OCI-LY3 (cell line): ENCODE data around the gene DNMT3A.

Source experiments
- EZH2phosphoT487 ChIP-seq: fragments of 200-600 bp; shearing (Covaris generic); IDR thresholded peaks from 2 replicates; pipeline ENCODE4 v1.6.1; 2018; ENCODE audit warnings: antibody characterized with exemption, mixed run types, low read depth
- TF ChIP-seq, protein P1 (sequence below): fragments of 200-600, 300-600 bp; sonication (generic); IDR thresholded peaks from 2 replicates; pipeline ENCODE4 v1.5.1; 2014; ENCODE audit warnings: antibody characterized with exemption, low read length, low read depth

DNA sequence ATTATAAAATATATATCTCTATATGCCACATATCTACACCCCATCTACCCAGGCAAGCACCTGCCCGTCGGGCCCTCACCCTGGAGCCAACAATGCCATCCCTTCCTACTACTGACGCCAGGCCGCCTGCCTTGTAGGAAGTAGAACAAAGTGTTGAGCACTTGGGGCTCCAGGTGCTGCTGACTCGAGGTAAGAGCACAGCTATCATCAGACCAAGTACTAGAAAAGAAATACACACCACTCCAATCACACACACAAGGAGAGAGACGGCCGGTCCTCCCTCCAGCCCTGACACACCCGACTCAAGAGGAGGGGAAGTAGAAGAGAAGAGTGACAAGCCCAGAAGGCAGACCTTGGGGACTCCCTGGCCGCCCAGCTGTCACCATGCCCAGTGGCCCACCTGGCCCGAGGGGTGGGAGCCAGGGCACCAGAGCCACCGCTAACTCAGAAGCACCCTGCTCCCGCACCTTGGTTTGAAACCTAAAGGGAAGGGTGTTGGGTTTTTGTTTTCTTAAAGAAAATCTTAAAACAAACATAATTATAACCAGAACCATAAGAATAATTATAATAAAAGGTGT is 109.4 kb downstream of the DNMT3A start:
- TF ChIP-seq, protein P1, sequence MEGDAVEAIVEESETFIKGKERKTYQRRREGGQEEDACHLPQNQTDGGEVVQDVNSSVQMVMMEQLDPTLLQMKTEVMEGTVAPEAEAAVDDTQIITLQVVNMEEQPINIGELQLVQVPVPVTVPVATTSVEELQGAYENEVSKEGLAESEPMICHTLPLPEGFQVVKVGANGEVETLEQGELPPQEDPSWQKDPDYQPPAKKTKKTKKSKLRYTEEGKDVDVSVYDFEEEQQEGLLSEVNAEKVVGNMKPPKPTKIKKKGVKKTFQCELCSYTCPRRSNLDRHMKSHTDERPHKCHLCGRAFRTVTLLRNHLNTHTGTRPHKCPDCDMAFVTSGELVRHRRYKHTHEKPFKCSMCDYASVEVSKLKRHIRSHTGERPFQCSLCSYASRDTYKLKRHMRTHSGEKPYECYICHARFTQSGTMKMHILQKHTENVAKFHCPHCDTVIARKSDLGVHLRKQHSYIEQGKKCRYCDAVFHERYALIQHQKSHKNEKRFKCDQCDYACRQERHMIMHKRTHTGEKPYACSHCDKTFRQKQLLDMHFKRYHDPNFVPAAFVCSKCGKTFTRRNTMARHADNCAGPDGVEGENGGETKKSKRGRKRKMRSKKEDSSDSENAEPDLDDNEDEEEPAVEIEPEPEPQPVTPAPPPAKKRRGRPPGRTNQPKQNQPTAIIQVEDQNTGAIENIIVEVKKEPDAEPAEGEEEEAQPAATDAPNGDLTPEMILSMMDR, result no peak
- TF ChIP-seq EZH2phosphoT487, result no peak
